ENCODE results near the gene GUCA1A.

GUCA1A gene

DNA sequence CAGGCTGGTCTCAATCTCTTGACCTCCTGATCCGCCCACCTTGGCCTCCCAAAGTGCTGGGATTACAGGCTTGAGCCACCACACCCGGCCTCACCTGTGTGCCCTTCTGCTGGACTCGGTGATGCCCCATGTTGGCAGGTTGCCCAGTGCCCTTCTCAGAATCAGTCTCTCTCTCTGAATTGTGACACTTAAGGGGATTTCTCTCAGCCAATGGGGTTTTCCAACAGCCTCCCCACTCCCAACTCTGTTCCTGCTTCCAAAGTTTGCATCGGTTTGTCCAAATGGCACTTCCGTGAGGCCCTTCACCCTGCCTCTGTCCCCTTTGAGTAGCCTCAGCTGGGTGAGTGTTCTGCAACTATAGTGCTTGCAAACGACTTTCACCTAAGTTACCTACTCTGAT is 47.6 kb downstream of the GUCA1A start:
- DNase-seq (ENCODE audit: low read depth in 2 of 2): no peak
- H3K4me3 ChIP-seq (replicated peaks in 1 of 2; ENCODE audit: low read depth in 2 of 2, low read length in 2 of 2): no peak overlapping the region
- TF ChIP-seq, protein P1, sequence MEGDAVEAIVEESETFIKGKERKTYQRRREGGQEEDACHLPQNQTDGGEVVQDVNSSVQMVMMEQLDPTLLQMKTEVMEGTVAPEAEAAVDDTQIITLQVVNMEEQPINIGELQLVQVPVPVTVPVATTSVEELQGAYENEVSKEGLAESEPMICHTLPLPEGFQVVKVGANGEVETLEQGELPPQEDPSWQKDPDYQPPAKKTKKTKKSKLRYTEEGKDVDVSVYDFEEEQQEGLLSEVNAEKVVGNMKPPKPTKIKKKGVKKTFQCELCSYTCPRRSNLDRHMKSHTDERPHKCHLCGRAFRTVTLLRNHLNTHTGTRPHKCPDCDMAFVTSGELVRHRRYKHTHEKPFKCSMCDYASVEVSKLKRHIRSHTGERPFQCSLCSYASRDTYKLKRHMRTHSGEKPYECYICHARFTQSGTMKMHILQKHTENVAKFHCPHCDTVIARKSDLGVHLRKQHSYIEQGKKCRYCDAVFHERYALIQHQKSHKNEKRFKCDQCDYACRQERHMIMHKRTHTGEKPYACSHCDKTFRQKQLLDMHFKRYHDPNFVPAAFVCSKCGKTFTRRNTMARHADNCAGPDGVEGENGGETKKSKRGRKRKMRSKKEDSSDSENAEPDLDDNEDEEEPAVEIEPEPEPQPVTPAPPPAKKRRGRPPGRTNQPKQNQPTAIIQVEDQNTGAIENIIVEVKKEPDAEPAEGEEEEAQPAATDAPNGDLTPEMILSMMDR (IDR thresholded peaks at IDR 0.05; ENCODE audit: low read depth, low read length): no peak

DNA sequence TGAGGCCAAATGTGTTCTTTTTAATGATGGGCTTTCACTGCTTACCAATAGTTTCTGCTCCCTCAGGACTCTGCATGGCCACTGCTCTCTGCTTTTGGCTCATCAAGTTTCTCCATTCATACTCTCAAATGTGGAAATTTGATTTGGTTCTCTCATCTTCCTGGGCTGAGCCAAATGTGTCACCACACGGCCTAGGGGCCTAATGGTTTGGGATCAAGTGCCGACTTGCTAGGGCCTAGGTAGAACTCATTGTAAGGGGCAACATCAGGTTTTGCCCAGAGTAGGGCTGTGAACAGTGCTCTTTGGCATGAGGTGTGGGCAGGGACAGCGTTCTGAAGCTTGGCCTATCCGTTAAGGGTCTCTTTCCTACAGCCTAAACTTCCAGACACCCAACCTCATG is 48.4 kb downstream of the GUCA1A start:
- H3K4me3 ChIP-seq (replicated peaks in 1 of 2; ENCODE audit: low read depth in 2 of 2, low read length in 2 of 2): no peak overlapping the region
- TF ChIP-seq, protein P1 (IDR thresholded peaks at IDR 0.05; ENCODE audit: low read depth, low read length): no peak
- DNase-seq (ENCODE audit: low read depth in 2 of 2): no peak

DNA sequence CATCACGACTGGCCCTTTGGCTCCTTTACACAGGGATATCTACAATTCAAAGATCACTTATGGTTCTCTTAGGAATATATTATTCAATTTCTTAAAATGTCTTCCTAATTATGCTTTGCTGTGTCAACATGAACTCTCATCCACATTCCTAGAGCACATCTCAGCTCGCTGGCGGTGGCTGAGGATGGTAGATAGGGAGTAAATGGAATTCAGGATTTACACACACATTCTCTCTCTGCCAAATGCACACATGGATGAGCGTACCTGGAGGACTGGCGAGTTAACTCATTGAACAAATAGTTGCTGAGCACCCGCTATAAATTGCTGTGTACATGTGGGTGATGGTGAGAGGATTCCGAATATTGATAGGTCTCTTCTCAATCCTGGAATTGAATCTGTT is 49.3 kb downstream of the GUCA1A start:
- H3K4me3 ChIP-seq (replicated peaks in 1 of 2; ENCODE audit: low read depth in 2 of 2, low read length in 2 of 2): no peak overlapping the region
- DNase-seq (ENCODE audit: low read depth in 2 of 2): no peak
- TF ChIP-seq, protein P1 (IDR thresholded peaks at IDR 0.05; ENCODE audit: low read depth, low read length): no peak

DNA sequence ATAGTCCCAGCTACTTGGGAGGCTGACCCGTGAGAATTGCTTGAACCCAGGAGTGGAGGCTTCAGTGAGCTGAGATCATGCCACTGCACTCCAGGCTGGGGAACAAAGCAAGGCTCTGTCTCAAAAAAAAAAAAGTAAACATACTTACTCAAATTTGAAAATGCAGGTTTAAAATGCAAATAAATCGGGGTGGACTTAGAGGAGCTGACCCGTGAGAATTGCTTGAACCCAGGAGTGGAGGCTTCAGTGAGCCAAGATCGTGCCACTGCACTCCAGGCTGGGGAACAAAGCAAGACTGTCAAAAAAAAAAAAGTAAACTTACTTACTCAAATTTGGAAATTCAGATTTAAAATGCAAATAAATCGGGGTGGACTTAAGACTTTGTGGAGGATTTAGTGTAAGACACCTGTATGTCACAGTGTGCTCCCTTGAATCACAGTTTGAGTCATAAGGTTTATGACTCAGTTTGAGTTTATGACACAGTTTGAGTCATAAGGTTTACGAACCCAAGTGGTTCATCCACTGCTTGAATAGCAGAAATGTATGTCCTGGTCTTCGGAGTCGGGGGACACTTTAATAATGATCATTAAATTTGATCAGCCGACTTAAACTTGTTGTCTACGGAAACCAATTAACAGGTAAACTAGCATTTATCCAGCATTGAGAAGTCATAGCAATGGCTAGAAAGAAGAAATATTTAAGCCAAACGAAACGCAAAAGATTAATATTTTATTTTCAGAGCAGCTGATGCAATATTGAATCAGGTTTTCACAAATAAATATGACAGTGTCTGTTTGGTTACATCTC is 51.3 kb downstream of the GUCA1A start:
- DNase-seq (ENCODE audit: low read depth in 2 of 2): peak; percentile 30 to 95
- peak overlapping the region in 1 of 2 donors; percentile 32 for H3K4me3 ChIP-seq (replicated peaks in 1 of 2; ENCODE audit: low read depth in 2 of 2, low read length in 2 of 2)
- TF ChIP-seq, protein P1 (IDR thresholded peaks at IDR 0.05; ENCODE audit: low read depth, low read length): no peak

DNA sequence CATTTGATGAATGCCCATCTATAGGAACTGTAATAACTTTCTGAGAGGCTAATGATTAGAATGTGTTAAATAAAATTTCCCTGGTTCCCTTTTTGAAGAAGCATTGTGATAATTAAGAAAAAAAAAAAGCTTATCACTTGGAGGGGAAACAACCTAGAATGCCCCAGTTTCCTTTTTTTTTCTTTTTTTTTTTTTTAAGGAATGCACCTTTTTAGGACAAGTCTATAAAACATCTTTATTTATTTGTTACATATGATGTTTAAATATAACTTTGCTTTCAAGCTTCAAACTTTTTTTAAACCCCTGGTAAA is 51.8 kb downstream of the GUCA1A start:
- no peak overlapping the region for H3K4me3 ChIP-seq (replicated peaks in 1 of 2; ENCODE audit: low read depth in 2 of 2, low read length in 2 of 2)
- TF ChIP-seq, protein P1 (IDR thresholded peaks at IDR 0.05; ENCODE audit: low read depth, low read length): no peak
- DNase-seq (ENCODE audit: low read depth in 2 of 2): no peak

DNA sequence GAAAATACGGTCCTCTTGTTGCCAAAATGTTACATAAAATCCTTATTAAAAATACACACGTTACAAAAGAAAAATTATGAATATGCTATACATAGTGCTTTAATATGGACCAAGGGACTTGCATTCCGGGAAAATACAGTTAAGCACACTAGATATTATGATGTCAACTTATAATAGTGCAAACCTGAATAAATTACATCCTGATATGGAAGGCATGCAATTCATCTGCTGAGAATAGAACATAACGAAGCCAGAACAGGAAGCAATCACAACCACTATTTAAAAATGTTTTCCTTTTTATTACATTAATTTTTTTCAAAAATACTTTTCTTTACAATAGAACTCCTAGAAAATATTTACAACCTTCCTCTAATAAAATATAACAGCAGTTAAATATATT is 52.3 kb downstream of the GUCA1A start:
- TF ChIP-seq, protein P1 (IDR thresholded peaks at IDR 0.05; ENCODE audit: low read depth, low read length): no peak
- no peak overlapping the region for H3K4me3 ChIP-seq (replicated peaks in 1 of 2; ENCODE audit: low read depth in 2 of 2, low read length in 2 of 2)
- no peak for DNase-seq (ENCODE audit: low read depth in 2 of 2)

DNA sequence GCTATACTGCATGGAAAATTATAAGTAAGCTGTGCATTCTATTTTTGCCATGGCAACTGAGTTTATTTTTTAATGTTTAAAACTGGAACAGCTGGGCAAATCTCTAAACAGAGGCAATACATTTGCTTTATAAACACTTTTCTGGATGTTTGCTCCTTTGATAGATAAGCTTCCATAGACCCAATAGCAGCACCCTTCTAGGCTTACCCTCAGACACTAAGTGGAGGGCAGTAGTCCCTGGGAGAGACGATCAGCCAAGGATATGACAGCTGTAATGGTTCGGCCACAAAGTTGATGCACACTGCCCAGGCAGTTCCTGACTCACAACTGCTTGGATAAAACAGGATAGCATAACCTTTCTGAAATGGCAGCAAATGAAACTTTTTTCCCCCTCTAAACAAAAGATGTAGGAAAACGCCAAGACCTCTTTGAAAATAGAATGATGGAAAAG is 53.0 kb downstream of the GUCA1A start:
- peak; percentile 36 to 65 for DNase-seq (ENCODE audit: low read depth in 2 of 2)
- TF ChIP-seq, protein P1 (IDR thresholded peaks at IDR 0.05; ENCODE audit: low read depth, low read length): no peak
- no peak overlapping the region for H3K4me3 ChIP-seq (replicated peaks in 1 of 2; ENCODE audit: low read depth in 2 of 2, low read length in 2 of 2)
